Melanocyte of skin (primary cell): ENCODE results near the gene SHROOM4. TPM values are rescaled to one million over a fixed set of nuclear protein-coding genes. Genes with fewer than 3 reads are reported as not detected.

Experiments used
- small RNA-seq, 2 donors: library from RNA; depleted of rRNA; stranded (forward); fragments of <200 nt; gene quantifications; one replicate each; pipeline ENCODE3, GENCODE V24; 2012
- total RNA-seq, 2 donors: library from RNA; depleted of rRNA; stranded (reverse); fragments of >200 nt; gene quantifications; 2 replicates each; pipeline ENCODE4 v1.2.3, GENCODE V29; 2012

The SHROOM4 gene
- 1 to 10 TPM; 4.3 to 4.5 TPM for total RNA-seq

GRCh38 chrX:50813843-50814661 lies at the start of gene SHROOM4:
TSS of gene SHROOM4 (minus strand) at chrX:50814194. CDS start at chrX:50814018, 176 bp downstream.

Small RNA genes lying within 50 kb of the gene (small RNA-seq; reads per million reads assigned to genes)
- 0 reads per million in 2 donors for gene RNU6-935P

Other genes with a start within 250 kb of the SHROOM4 start
- not detected for gene BMP15, start 96.5 kb upstream of the SHROOM4 start, total RNA-seq